Caco-2 (cell line): ENCODE data around the gene PRSS38. TPM values are rescaled to one million over a fixed set of nuclear protein-coding genes. Genes with fewer than 3 reads are reported as not detected.

Source experiments
- BruUV-seq: library from RNA; stranded (reverse); fragments of 400-500 nt; replicated peaks from 2 replicates; lab custom pipeline; 2021; lab: Mats Ljungman, UMichigan
- CTCF ChIA-PET: fragments of 300-600 bp; sonication (Branson Sonifier 250); formaldehyde crosslinking; loops from one replicate; lab custom pipeline; 2022; ENCODE audit warnings: antibody characterized with exemption; lab: Charles Lee
- POLR2A ChIA-PET: fragments of 300-600 bp; sonication (Branson Sonifier 250); formaldehyde crosslinking; loops from one replicate; lab custom pipeline; 2022; ENCODE audit warnings: antibody characterized with exemption; lab: Charles Lee
- DNase-seq, 2 experiments: peaks; one replicate each; pipeline versions ENCODE4 v3.0.0 to v3.0.0-alpha.2; 2020 to 2022
- H3K27me3 ChIP-seq: replicated peaks from 2 replicates; pipeline ENCODE4 v1.6.0; 2011; ENCODE audit warnings: low read length; ENCODE audit not compliant: control insufficient read depth, insufficient read depth
- H3K36me3 ChIP-seq: 2 replicates; pipeline ENCODE4 v1.5.1; 2011; ENCODE audit warnings: low read length; ENCODE audit not compliant: control insufficient read depth, insufficient read depth
- H3K4me1 ChIP-seq: fragments of 250-450 bp; sonication (Bioruptor Pico); 2 replicates; pipeline ENCODE4 v1.5.1; 2020; ENCODE audit warnings: mild to moderate bottlenecking
- H3K4me3 ChIP-seq: 2 replicates; pipeline ENCODE4 v1.5.1; 2011; ENCODE audit warnings: low read depth, mild to moderate bottlenecking, control low read depth, low read length
- H3K9me3 ChIP-seq: fragments of 250-450 bp; sonication (Bioruptor Pico); 2 replicates; pipeline ENCODE4 v1.5.1; 2020; ENCODE audit warnings: mild to moderate bottlenecking, moderate library complexity
- H3K27ac Mint-ChIP-seq: one replicate; pipeline ENCODE4 v1.8.0; 2022; ENCODE audit warnings: mixed read lengths; ENCODE audit not compliant: unreplicated experiment
- H3K27me3 Mint-ChIP-seq: one replicate; pipeline ENCODE4 v1.8.0; 2022; ENCODE audit warnings: mixed read lengths; ENCODE audit not compliant: insufficient read depth, unreplicated experiment
- H3K36me3 Mint-ChIP-seq: one replicate; pipeline ENCODE4 v1.8.0; 2022; ENCODE audit warnings: mild to moderate bottlenecking, mixed read lengths; ENCODE audit not compliant: insufficient read depth, unreplicated experiment
- H3K4me1 Mint-ChIP-seq: one replicate; pipeline ENCODE4 v1.8.0; 2022; ENCODE audit warnings: low read depth, mixed read lengths; ENCODE audit not compliant: unreplicated experiment
- H3K4me3 Mint-ChIP-seq: one replicate; pipeline ENCODE4 v1.8.0; 2022; ENCODE audit warnings: mild to moderate bottlenecking, moderate library complexity, mixed read lengths; ENCODE audit not compliant: unreplicated experiment
- H3K9me3 Mint-ChIP-seq: one replicate; pipeline ENCODE4 v1.8.0; 2022; ENCODE audit warnings: mixed read lengths; ENCODE audit not compliant: unreplicated experiment
- CTCF ChIP-seq, 2 experiments: fragments of 200-600 bp in 1 of 2; IDR thresholded peaks; 1 replicate in 1 of 2; 2 replicates in 1 of 2; pipeline versions ENCODE4 v1.5.1 to v1.8.0; 2011 to 2022; ENCODE audit warnings: antibody characterized with exemption in 1 of 2, control low read depth in 1 of 2, inconsistent platforms in 1 of 2, low read depth in 1 of 2, low read length in 1 of 2, mild to moderate bottlenecking in 1 of 2, moderate library complexity in 1 of 2; ENCODE audit not compliant: insufficient read depth in 1 of 2, severe bottlenecking in 1 of 2, unreplicated experiment in 1 of 2
- intact Hi-C: fragments of 100-400 bp; cut with micrococcal nuclease; formaldehyde crosslinking; loops from one replicate; pipeline ENCODE4 v1.10.0; 2022; ENCODE audit not compliant: unreplicated experiment
- total RNA-seq: library from RNA; stranded (reverse); gene quantifications from 2 replicates; pipeline ENCODE4 v1.2.3, GENCODE V29; 2022

Gene PRSS38
- total RNA-seq, 1 experiment from 2014 or later: not detected

- no peak for TF ChIP-seq CTCF (IDR thresholded peaks at IDR 0.05; ENCODE audit: insufficient read depth in 1 of 2, low read depth in 1 of 2, low read length in 1 of 2, severe bottlenecking in 1 of 2, unreplicated experiment in 1 of 2)
- ChIA-PET POLR2A (no interaction called here), CTCF (no interaction called here)
- H3K36me3 ChIP-seq: no peaks in the 10 kb centered on the region
- DNase-seq: peak in 1 of 2 experiments; percentile 55
- no peak overlapping the region for H3K4me3 Mint-ChIP-seq
- H3K4me1 Mint-ChIP-seq: peaks cover 4% of the 10 kb centered on the region
- H3K27me3 Mint-ChIP-seq: no peaks in the 10 kb centered on the region
- no TSS peak for BruUV-seq
- H3K27ac Mint-ChIP-seq: no peak overlapping the region
- no peaks in the 10 kb centered on the region for H3K9me3 ChIP-seq
- H3K9me3 Mint-ChIP-seq: no peaks in the 10 kb centered on the region
- intact Hi-C loops: loop anchor here (5.0 kb wide), 1 partner anchor 107 kb away; no protein-coding TSS in a partner anchor
- no peak overlapping the region for H3K4me3 ChIP-seq
- no peaks in the 10 kb centered on the region for H3K27me3 ChIP-seq
- peaks cover 45% of the 10 kb centered on the region for H3K4me1 ChIP-seq
- H3K36me3 Mint-ChIP-seq: no peaks in the 10 kb centered on the region
These were observed 78.7 kb downstream of the PRSS38 start for GRCh38 chr1:227893949-227894721.

GRCh38 chr1:227894831-227895451 is 79.5 kb downstream of the PRSS38 start:
- Mint-ChIP-seq H3K27me3 (no peaks in the 10 kb centered on the region), H3K9me3 (no peaks in the 10 kb centered on the region), H3K4me3 (no peak overlapping the region), H3K4me1 (peaks cover 4% of the 10 kb centered on the region), H3K36me3 (no peaks in the 10 kb centered on the region), H3K27ac (no peak overlapping the region)
- intact Hi-C loops: loop anchor here (5.0 kb wide), 1 partner anchor 108 kb away; no protein-coding TSS in a partner anchor
- TF ChIP-seq CTCF (IDR thresholded peaks at IDR 0.05; ENCODE audit: insufficient read depth in 1 of 2, low read depth in 1 of 2, low read length in 1 of 2, severe bottlenecking in 1 of 2, unreplicated experiment in 1 of 2): no peak
- no TSS peak for BruUV-seq
- H3K4me3 ChIP-seq: no peak overlapping the region
- no peaks in the 10 kb centered on the region for H3K27me3 ChIP-seq
- DNase-seq: peak in 1 of 2 experiments; percentile 26
- ChIA-PET POLR2A (no interaction called here), CTCF (no interaction called here)
- no peaks in the 10 kb centered on the region for H3K36me3 ChIP-seq
- no peaks in the 10 kb centered on the region for H3K9me3 ChIP-seq
- peaks cover 45% of the 10 kb centered on the region for H3K4me1 ChIP-seq

Other genes with a start within 250 kb of the PRSS38 start
- gene JMJD4, start 80.4 kb upstream of the PRSS38 start, total RNA-seq: 25.3 and 27.1 TPM in 2 replicates
- 29.1 and 30.3 TPM in 2 replicates for gene SNAP47, start 80.2 kb upstream of the PRSS38 start, total RNA-seq
- gene WNT9A, start 132.3 kb downstream of the PRSS38 start, total RNA-seq: 0.32 and 0.68 TPM in 2 replicates
- 0.09 TPM in 2 replicates for gene WNT3A, start 191.3 kb downstream of the PRSS38 start, total RNA-seq